ENCODE results near the gene LCN15.

Gene LCN15

GRCh38 chr9:136728080-136728547 lies 36.2 kb downstream of the LCN15 start (continued):
- TF ChIP-seq PBX3 (CRISPR knock-in tag; IDR thresholded peaks at IDR 0.05) = peak; percentile 86; the same call in 1 of the 2 replicates
- no peak for TF ChIP-seq GFI1B (tag by site-specific recombination; IDR thresholded peaks at IDR 0.05)
- no peak for TF ChIP-seq HOXA7 (CRISPR knock-in tag; IDR thresholded peaks at IDR 0.05; ENCODE audit: borderline replicate concordance)
- no peak for TF ChIP-seq PRDM2 (tag by site-specific recombination; IDR thresholded peaks at IDR 0.05; ENCODE audit: borderline replicate concordance)
- no peak for TF ChIP-seq ZNF555 (tag by site-specific recombination; conservative IDR thresholded peaks at IDR 0.05)
- TF ChIP-seq ZNF23 (tag by site-specific recombination; IDR thresholded peaks at IDR 0.05; ENCODE audit: borderline replicate concordance) = no peak
- TF ChIP-seq ZNF664 (tag by site-specific recombination; IDR thresholded peaks at IDR 0.05) = 0 out of 2 replicates have a peak, but pooled peaks have one; percentile 7
- peak; percentile 86 for TF ChIP-seq ZNF785 (tag by site-specific recombination; IDR thresholded peaks at IDR 0.05)
- TF ChIP-seq ZNF391 (tag by site-specific recombination; IDR thresholded peaks at IDR 0.05; ENCODE audit: borderline replicate concordance, low read depth) = no peak
- no peak for TF ChIP-seq ZNF362 (tag by site-specific recombination; IDR thresholded peaks at IDR 0.05)
- peak; percentile 97 for TF ChIP-seq KLF1 (tag by site-specific recombination; IDR thresholded peaks at IDR 0.05)
- no peak for TF ChIP-seq SCRT1 (tag by site-specific recombination; IDR thresholded peaks at IDR 0.05; ENCODE audit: borderline replicate concordance)
- no peak for TF ChIP-seq ZNF747 (tag by site-specific recombination; IDR thresholded peaks at IDR 0.05)
- no peak for TF ChIP-seq ZNF776 (tag by site-specific recombination; IDR thresholded peaks at IDR 0.05; ENCODE audit: borderline replicate concordance)
- TF ChIP-seq MYNN (tag by site-specific recombination; IDR thresholded peaks at IDR 0.05; ENCODE audit: borderline replicate concordance) = no peak
- TF ChIP-seq GLI4 (tag by site-specific recombination; IDR thresholded peaks at IDR 0.05) = no peak
- no peak for TF ChIP-seq MEIS1 (CRISPR knock-in tag; IDR thresholded peaks at IDR 0.05; ENCODE audit: borderline replicate concordance)
- no peak for TF ChIP-seq ZNF274 (IDR thresholded peaks at IDR 0.05; ENCODE audit: low read length)
- TF ChIP-seq ZNF274 (tag by site-specific recombination; IDR thresholded peaks at IDR 0.05; ENCODE audit: borderline replicate concordance) = no peak
- TF ChIP-seq SALL2 (tag by site-specific recombination; IDR thresholded peaks at IDR 0.05; ENCODE audit: borderline replicate concordance) = no peak
- no peak for TF ChIP-seq ZSCAN23 (tag by site-specific recombination; IDR thresholded peaks at IDR 0.05)
- TF ChIP-seq HOXC10 (CRISPR knock-in tag; IDR thresholded peaks at IDR 0.05) = 0 out of 2 replicates have a peak, but pooled peaks have one; percentile 82
- TF ChIP-seq ZNF707 (tag by site-specific recombination; IDR thresholded peaks at IDR 0.05) = no peak
- TF ChIP-seq ZNF37A (tag by site-specific recombination; IDR thresholded peaks at IDR 0.05) = no peak
- TF ChIP-seq ZNF510 (tag by site-specific recombination; IDR thresholded peaks at IDR 0.05; ENCODE audit: insufficient replicate concordance) = no peak
- TF ChIP-seq TCF7L2 (IDR thresholded peaks at IDR 0.05; ENCODE audit: borderline replicate concordance, low read depth, low read length) = no peak
- peak; percentile 72; the same call in 1 of the 2 replicates for TF ChIP-seq ZNF580 (tag by site-specific recombination; IDR thresholded peaks at IDR 0.05)
- TF ChIP-seq ZNF426 (tag by site-specific recombination; IDR thresholded peaks at IDR 0.05) = no peak
- TF ChIP-seq ZNF544 (tag by site-specific recombination; IDR thresholded peaks at IDR 0.05) = no peak
- no peak for TF ChIP-seq ZNF311 (tag by site-specific recombination; IDR thresholded peaks at IDR 0.05; ENCODE audit: borderline replicate concordance)
- TF ChIP-seq ZBTB49 (tag by site-specific recombination; IDR thresholded peaks at IDR 0.05; ENCODE audit: low read depth) = no peak

All from HEK293 (cell line).